ENCODE results near the gene CLEC2A.
"Not testable (repeated sequence)": the region's sequence is repeated elsewhere in the genome, so short reads cannot be mapped to it uniquely, and the experiment has no call there.

The CLEC2A gene, protein sequence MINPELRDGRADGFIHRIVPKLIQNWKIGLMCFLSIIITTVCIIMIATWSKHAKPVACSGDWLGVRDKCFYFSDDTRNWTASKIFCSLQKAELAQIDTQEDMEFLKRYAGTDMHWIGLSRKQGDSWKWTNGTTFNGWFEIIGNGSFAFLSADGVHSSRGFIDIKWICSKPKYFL

DNA sequence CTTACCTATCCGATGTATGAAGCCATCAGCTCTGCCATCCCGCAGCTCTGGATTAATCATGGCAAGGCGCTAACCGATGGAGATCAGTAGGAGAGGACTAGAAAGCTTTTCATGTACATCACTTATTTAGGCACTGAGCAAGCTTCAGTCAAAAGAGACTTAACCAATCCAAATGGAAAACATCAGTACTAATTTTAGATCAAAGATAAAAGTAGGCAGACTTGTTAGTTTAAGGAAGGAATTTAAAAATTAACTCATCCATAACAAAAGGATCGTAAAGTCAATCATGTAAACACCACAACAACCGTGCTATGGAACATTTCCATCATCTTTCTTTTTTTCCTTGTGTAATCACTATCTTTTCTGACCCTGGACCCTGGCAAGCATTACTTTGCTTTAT lies at the start of gene CLEC2A:
Gene CLEC2A, minus strand, starts transcription at position 101 of the 400 bp plus-strand sequence. Its CDS starts 41 bp downstream, at position 60.
- no peak for DNase-seq (ENCODE audit: low read depth, low spot score)

DNA sequence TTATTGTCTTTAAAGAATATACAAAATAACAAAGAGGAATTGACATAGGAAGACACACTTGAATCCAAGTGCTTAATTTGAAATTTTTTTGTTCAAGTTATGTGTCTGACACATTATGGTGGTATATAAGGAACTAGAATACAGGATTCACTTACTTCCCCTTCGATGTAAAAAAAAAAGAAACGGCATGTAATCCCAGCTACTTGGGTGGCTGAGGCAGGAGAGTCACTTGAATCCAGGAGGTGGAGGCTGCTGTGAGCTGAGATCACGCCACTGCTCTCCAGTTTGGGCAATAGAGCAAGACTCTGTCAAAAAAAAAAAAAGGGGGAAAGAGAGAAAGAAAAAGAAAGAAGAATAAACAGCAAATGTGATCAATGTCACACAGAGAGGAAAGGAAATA lies 48.0 kb upstream of the CLEC2A start:
- no peak for DNase-seq (ENCODE audit: low read depth, low spot score)

DNA sequence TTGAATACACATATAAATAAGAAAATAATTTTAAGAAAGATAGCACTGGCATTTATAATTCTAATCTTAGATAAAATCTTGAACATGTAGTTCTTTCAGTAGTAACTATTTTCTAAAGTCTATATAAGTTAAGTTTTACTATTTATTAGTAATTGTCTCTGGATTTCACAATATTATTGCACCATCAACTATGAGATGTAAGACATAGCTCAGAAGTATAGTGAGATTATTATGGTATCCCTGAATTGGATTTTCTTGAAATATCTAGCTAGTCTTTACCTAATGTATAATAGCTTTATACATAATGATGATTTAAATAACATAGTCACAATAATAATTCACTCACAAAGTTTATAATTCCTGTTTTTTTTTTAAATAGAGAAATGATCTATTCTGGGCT lies 45.7 kb upstream of the CLEC2A start:
- no peak for DNase-seq (ENCODE audit: low read depth, low spot score)

DNA sequence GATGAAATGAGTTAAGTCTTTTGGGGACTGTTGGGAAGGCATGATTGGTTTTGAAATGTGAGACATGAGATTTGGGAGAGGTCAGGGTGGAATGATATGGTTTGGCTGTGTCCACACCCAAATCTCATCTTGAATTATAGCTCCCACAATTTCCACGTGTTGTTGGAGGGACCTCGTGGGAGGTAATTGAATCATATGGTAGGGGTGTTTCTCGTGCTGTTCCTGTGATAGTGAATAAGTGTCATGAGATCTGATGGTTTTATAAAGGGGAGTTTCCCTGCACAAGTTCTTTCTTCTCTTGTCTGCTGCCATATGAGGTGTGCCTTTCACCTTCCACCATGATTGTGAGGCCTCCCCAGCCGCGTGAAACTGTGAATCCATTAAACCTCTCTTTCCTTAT lies 44.5 kb upstream of the CLEC2A start:
- DNase-seq (ENCODE audit: low read depth, low spot score), result not testable (repeated sequence)

DNA sequence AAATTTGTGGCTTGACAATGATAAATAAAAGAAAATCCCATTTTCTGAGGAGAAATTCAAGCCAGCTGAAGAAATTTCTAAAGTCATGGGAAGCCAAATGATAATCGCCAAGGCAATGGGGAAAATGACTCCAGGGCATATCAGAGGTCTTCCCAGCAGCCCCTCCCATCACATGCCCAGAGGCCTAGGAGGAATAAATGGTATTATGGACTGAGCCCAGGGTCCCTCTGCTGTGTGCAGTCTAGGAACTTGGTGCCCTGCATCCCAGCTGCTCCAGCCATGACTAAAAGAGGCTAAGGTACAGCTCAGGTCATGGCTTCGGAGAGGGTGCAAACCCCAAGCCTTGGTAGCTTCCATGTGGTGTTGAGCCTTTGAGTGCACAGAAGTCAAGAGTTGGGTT lies 43.4 kb upstream of the CLEC2A start:
- DNase-seq (ENCODE audit: low read depth, low spot score), result no peak

DNA sequence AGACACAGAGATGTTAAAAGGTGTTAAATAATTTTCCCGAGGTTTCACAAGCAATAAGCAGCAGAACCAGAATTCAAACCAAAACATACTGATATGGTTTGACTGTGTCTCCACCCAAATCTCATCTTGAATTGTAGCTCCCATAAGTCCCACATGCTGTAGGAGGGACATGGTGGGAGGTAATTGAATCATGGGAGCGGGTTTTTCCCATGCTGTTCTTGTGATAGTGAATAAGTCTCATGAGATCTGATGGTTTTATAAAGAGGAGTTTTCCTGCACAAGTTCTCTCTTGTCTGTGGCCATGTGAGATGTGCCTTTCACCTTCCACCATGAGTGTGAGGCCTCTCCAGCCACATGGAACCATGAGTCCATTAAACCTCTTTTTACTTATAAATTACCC lies 42.6 kb upstream of the CLEC2A start:
- not testable (repeated sequence) for DNase-seq (ENCODE audit: low read depth, low spot score)

DNA sequence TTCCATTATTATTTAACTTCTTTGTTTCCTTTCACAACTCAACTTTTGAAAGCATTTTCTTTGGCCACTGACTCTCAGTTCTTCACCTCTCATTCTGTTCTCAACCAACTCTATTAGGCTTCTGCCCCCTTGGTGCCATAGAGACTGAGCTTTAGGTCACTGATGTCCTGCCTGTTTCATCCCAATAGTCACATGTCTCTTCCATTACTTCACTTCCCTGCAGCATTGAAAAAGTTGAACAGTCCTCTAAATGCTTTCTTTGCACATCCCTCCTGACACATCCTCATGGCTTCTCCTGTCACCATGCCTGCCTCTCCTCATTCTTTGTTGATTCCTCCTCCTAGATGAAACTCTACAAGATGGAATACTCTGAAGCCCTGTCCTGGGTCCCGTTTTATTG lies 41.8 kb upstream of the CLEC2A start:
- DNase-seq (ENCODE audit: low read depth, low spot score), result no peak

DNA sequence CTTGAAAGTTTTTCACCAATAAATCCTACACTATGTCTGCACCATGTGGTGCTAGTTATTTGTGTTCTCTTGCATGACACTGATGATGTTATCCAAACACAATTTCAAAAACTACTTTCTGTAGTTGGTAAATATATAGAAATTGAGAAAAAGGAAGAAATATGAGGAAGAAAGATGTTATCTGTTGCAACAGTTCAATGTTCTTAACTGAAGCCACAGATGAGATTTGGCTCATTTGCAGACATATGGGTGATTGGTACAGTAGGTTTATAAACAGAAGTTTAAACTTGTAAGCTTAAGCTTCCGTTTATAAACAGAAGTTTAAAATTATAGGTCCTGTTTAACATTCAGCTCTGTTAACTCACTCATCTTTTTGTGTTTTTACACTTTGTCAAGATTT lies 39.0 kb upstream of the CLEC2A start, which contains the start of gene CLEC12A:
Gene CLEC12A, plus strand, starts transcription at position 229 of the 400 bp plus-strand sequence. CDS start 188 bp downstream, outside the sequence.
- no peak for DNase-seq (ENCODE audit: low read depth, low spot score)

DNA sequence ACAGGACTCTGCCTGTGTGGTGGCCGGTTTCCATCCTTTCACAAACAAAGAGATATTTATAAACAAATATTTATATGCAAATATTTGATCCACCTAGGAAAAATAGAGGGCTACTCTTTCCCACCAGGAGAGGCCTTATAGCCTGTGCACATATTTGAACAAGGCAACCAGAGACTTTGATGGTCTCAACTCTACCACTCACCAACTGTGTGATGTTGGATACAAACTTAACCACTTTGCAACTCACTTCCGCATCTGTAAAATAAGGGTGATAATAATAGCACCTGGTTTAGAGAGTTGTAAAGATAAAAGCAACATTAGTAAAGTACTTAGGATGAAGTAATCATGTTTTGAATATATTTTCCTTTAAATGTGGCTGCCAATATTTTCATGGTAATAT lies 37.5 kb upstream of the CLEC2A start:
- DNase-seq (ENCODE audit: low read depth, low spot score), result no peak

DNA sequence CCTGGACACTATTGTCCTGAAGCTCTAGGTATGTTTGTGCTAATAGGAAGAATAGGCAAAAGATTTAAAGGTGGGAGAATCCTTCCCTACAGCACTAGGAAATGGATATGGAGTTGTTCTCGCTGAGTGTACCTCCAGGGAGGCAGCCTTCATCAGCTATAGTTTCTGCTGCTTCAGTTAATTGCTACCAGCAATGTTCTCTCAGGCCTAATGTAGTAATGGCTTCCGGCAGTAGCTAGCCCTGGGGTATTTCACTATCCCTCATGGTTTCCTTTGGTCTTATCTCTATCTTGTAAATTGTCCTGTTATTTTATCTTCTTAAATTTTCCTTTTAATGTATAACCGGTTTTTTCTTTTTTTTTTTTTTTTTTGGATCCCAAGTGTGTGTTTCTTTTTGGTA lies 29.7 kb upstream of the CLEC2A start:
- no peak for DNase-seq (ENCODE audit: low read depth, low spot score)

DNA sequence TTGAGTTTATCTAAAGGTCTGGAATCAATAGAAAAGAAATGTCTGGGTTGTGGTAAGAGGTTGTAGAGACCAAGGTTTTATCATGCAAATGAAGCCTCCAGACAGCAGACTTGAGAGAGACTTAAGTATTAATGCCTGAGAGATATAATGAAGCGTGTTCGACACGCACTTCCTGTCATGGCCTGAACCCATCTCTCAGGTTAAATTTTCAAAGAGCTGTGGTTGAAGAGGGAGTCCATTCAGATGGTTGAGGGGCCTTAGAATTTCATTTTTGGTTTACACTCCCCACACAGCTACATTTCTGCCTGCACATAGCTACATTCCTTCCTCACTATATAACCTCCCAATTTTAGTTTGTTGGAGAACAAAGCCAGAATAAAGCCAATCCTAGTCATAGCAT lies 28.9 kb upstream of the CLEC2A start:
- no peak for DNase-seq (ENCODE audit: low read depth, low spot score)

DNA sequence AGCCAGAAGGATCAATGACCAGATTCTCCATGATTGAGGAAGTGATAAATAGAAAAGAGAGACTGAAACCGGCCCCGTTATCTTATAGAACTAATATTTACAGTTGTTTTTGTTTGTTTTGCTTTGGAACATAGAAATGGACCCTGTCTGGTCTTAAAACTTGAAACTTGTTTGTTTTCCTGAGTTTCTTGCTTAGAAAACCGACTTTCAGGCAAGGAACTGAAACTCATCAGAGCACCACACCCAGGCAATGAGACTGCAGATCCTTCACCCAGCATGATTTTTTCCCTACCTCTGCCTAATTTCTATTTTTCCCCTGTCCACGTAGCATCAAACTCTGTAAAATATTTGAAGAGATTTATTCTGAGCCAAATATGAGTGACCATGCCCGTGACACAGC lies 28.4 kb upstream of the CLEC2A start:
- DNase-seq (ENCODE audit: low read depth, low spot score), result no peak

DNA sequence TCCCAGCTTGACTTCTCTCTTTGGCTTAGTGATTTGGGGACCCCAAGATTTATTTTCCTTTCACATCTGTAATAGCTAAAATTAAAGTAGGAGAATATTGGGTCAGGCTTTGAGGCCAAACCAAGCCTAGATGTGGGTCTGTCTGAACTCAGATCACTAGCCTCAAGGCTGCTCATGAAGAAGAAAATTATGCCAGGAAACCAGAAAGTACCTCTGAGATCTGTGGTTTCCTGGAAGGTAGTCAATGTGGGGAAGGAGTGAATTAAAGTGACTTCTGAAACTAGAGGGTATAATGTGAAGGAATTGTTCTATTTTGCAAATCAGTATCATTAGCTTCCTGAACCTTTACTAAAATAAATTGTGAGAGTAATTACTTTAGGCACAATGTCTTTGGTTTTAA lies 25.7 kb upstream of the CLEC2A start:
- DNase-seq (ENCODE audit: low read depth, low spot score), result no peak

DNA sequence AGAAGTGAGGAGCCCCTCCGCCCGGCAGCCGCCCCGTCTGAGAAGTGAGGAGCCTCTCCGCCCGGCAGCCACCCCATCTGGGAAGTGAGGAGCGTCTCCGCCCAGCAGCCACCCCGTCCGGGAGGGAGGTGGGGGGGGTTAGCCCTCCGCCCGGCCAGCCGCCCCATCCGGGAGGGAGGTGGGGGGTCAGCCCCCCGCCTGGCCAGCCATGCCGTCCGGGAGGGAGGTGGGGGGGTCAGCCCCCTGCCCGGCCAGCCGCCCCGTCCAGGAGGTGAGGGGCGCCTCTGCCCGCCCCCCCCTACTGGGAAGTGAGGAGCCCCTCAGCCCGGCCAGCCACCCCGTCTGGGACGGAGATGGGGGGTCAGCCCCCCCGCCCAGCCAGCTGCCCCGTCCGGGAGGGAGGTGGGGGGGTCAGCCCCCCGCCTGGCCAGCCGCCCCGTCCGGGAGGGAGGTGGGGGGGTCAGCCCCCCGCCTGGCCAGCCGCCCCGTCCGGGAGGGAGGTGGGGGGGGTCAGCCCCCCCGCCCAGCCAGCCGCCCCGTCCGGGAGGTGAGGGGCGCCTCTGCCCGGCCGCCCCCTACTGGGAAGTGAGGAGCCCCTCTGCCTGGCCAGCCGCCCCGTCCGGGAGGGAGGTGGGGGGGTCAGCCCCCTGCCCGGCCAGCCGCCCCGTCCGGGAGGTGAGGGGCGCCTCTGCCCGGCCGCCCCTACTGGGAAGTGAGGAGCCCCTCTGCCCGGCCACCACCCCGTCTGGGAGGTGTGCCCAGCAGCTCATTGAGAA lies 21.0 kb upstream of the CLEC2A start:
- DNase-seq (ENCODE audit: low read depth, low spot score), result not testable (repeated sequence)

DNA sequence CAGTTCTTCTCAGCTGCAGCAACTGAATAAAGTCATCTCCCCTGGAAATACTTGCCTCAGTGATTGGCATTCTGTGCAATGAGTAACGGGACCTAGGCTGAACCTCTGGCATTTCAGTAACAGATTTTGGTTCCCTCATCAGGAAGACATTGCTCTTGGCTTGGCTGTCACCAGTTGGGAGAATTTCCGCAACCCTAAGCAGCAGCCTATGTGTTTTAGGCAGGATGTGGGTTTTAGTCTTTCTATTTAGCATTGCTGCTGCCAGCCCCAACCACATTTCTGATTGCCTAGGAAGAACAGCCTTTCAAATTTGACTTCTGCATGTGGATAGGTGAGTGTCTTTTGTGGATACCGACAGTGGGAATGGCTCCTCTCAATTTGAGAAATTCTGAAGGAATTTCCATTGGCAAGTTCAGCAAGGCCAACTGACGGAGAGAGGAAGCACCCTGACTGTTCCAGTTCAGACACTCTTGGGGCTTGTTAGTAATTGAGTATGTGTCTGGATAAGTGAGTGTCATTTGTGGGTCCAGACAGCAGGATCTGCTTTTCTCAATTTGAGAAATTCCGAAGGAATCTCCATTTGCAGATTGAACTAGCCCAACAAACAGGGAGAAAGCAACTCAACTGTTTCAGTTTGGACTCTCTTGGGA lies 19.0 kb upstream of the CLEC2A start:
- DNase-seq (ENCODE audit: low read depth, low spot score), result no peak

DNA sequence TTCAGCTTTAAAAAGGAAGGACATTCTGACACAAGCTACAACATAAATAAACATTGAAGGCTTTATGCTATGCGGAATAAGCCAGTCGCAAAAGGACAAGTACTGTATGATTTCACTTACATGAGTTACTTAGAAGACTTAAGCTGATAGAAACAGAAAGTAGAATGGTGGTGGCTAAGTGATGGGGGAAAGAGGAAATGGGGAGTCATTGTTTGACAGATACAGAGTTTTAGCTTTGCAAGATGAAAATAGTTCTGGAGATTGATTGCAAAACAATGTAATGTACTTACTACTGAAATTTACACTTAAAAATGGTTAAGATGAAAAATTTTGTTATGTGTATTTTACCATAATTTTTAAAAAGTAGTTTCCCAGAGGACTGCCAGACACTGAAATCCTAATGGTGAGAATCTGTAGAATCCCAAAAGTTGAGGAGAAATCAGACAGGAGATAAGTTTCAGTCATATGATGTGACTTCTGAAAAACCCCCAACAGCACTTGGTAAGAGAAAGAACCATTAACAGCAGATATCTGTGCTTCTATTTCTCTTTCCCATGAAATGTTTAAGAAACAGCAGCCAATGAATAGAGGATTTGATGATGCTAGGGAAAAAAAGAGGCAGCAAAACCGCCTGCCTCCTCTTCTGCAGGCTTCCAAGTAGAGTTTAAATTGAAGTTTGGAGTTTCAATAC lies 16.6 kb upstream of the CLEC2A start:
- no peak for DNase-seq (ENCODE audit: low read depth, low spot score)

DNA sequence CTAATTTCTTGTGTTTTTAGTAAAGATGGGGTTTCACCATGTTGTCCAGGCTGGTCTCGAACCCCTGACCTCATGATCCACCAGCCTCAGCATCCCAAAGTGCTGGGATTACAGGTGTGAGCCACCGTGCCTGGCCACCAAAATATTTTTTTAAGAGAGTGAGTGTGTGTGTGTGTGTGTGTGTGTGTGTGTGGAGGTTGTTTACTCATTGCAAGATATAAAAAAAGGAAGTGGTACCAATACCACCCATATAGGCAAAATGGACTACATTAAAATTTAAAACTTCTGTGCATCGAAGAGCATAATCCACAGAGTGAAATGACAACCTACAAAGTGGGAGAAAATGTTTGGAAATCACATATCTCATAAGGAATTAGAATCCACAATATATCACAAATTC lies 15.5 kb upstream of the CLEC2A start:
- DNase-seq (ENCODE audit: low read depth, low spot score), result no peak

DNA sequence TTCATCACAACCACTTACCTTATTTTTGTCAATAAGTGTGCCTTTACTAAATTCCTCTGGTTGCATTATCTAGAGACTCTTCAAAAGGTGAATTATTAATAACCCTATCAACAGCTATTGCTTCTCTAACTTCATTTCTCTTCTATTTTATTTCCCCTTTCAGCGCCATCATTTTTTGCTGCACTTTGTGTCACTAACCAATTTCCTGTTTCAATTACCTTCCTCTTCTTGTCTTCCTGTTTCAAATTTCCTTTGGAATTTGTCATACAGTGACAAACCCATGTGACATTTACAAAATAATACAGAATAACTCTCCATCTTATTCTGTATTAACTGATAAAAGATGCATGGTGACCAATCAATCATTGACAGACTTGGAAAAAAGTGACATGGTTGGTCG lies 12.2 kb upstream of the CLEC2A start:
- DNase-seq (ENCODE audit: low read depth, low spot score), result no peak

DNA sequence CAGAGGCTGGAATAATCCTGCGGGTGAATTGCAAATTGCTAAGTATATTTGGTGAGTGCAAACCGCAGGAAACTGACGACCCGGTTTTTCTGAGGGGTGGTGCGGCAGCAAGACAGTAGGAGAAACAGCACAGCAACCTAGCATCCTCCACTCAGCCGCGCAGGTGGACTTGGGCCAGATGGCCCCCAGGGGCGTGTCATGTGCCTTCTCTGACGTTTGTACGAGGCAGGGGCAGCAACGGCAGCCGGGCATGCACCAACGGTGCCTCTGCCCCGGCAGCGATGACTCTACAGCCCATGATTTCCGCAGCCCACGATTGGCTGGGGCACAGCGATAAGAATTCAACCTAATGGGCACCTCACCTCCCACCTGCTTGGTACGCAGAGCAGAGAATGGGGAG lies 11.1 kb upstream of the CLEC2A start:
- no peak for DNase-seq (ENCODE audit: low read depth, low spot score)

DNA sequence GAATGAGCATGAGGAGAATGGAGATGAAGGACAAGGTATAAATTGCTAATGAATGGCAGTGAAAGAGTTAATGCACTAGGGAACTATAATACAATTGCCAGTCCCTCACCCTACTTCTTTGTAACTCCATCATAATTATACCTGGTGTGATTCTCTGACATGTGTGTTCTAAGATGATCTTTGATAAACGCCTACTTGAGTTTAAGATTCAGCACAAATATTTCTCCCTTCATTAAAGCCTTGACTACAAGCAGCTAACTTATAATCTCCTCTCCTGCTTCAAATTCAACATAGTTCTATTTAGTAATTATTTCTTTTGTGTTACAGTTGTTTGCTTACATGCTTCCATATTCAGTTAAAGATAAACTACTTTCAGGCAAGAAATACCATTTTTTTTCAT lies 9.7 kb upstream of the CLEC2A start:
- DNase-seq (ENCODE audit: low read depth, low spot score), result no peak

DNA sequence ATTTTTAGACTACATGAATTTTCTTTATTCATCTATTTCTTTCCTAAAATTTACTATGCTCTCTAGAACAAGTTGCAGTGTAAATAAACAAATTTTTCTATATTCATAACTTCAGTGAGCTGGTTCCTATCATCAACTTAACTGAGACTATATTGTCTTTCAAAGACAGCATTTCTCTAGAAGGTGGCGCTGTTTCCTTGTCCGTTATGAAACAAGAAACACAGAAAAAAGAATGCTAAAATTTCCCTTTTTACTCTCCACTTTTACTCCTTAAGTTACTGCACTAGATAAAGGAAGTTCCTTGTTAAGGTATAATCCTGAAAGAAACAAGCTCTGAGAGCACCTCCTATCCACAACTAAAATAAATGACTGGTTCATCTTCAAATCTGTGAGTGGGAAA lies 8.2 kb upstream of the CLEC2A start:
- no peak for DNase-seq (ENCODE audit: low read depth, low spot score)

DNA sequence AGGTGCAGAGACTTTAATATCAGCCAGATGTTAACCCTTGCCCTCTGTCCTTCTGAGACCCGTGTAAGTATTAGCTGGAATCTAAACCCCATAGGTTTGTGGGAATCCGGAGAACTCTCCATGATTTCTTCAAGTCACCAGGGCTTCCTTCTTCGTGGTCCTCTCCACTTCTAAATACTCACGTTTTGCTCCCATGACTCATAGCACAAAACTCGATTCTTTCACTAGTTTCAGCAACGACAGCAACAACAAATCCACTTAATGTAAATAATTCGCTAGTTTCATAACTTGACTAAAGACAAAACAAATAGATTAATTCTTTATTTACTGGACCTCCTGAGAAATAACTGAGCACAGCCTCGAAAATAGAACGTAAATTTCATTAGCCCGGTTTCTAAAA lies 4.4 kb upstream of the CLEC2A start:
- DNase-seq (ENCODE audit: low read depth, low spot score), result no peak
